Prostate gland (tissue), 2 donors: ENCODE data around the gene JADE2. TPM values are rescaled to one million over a fixed set of nuclear protein-coding genes. Genes with fewer than 3 reads are reported as not detected.
A peak's percentile ranks its signal among the peaks of the same experiment; 100 is the strongest.

Experiments used
- DNase-seq: peaks from one replicate; pipeline ENCODE4 v3.0.0-alpha.2; 2019; ENCODE audit warnings: low spot score
- H3K27ac ChIP-seq, 2 donors: fragments of 200-600 bp; sonication (generic); 2 replicates each; pipeline ENCODE4 v1.5.1; 2017 to 2019
- H3K27me3 ChIP-seq: fragments of 200-600 bp; sonication (generic); replicated peaks from 2 replicates; pipeline ENCODE4 v1.5.1; 2019; ENCODE audit not compliant: insufficient read depth
- H3K36me3 ChIP-seq, 2 donors: fragments of 200-600 bp; sonication (generic); 1 replicate in 1 of 2; 2 replicates in 1 of 2; pipeline versions ENCODE4 v1.5.1 to v1.8.1; 2017 to 2019
- H3K4me1 ChIP-seq: fragments of 200-600 bp; sonication (generic); replicated peaks from 2 replicates; pipeline ENCODE4 v1.5.1; 2019
- H3K4me3 ChIP-seq, 2 donors: fragments of 200-600 bp; sonication (generic); 2 replicates each; pipeline ENCODE4 v1.5.1; 2017 to 2019
- H3K9me3 ChIP-seq: fragments of 200-600 bp; sonication (generic); 2 replicates; pipeline ENCODE4 v1.5.1; 2017
- POLR2A ChIP-seq: fragments of 450-650 bp; IDR thresholded peaks from one replicate; pipeline ENCODE4 v1.6.1; 2016; ENCODE audit warnings: antibody characterized with exemption, mild to moderate bottlenecking
- POLR2AphosphoS5 ChIP-seq: sonication (generic); formaldehyde crosslinking; IDR thresholded peaks from one replicate; pipeline ENCODE4 v1.6.1; 2017; ENCODE audit warnings: antibody characterized with exemption
- WGBS: methylation state at CpG from one replicate; pipeline ENCODE4 v1.1.5; 2018; 5-methylcytosine and 5-hydroxymethylcytosine counted together
- intact Hi-C: fragments of 100-400 bp; cut with DNase I; formaldehyde crosslinking; loops from one replicate; pipeline ENCODE4 v1.14.2; 2022
- total RNA-seq, 2 donors: library from RNA; depleted of rRNA; stranded (reverse); fragments of >200 nt; gene quantifications; one replicate each; pipeline ENCODE4 v1.1.0, GENCODE V29; 2016
- TF ChIP-seq, protein P1 (sequence below), 4 experiments: fragments of 200-600 bp in 2 of 4; fragments of 450-650 bp in 2 of 4; sonication (generic) in 2 of 4; IDR thresholded peaks; 1 replicate in 3 of 4; 2 replicates in 1 of 4; pipeline ENCODE4 v1.5.1; 2016 to 2019; ENCODE audit warnings: antibody characterized with exemption in 4 of 4, mild to moderate bottlenecking in 2 of 4, moderate library complexity in 2 of 4

The JADE2 gene
- total RNA-seq, 2 donors from 2014 or later = 63.4 to 87.1 TPM

DNA sequence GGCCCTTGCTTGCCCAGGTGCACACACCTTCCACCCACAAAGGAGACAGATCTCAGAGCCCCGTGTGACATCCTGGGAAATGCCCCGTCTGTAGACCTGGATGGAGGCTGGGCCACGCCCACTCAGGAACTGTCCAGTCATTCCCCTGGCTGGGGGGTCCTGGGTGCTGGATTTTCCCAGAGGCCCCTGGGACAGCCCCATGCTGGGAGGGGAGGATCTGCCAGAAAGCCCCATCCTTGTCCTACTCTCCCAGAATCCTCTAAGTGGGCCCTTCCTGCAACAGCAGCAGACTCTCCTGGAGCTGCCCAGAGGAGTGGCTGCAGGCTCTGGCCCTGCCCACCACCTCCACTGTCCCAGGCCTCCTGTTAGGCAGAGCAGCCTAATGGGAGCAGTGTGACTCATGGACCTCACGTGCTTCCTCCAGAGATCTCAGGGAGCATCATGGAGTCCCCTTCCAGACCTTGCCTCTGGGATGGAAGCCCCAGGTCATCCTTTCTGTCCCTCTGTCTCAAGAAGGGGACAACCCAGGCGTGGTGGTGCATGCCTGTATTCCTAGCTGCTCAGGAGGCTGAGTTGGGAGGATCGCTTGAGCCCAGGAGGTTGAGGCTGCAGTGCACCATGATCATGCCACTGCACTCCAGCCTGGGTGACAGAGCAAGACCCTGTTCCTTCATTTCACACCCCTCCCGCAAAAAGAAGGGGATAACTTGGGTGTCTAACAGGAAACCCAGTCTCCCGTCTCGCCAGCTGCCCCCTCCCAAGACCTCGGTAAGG is 51.7 kb downstream of the JADE2 start:
- TF ChIP-seq, protein P1, sequence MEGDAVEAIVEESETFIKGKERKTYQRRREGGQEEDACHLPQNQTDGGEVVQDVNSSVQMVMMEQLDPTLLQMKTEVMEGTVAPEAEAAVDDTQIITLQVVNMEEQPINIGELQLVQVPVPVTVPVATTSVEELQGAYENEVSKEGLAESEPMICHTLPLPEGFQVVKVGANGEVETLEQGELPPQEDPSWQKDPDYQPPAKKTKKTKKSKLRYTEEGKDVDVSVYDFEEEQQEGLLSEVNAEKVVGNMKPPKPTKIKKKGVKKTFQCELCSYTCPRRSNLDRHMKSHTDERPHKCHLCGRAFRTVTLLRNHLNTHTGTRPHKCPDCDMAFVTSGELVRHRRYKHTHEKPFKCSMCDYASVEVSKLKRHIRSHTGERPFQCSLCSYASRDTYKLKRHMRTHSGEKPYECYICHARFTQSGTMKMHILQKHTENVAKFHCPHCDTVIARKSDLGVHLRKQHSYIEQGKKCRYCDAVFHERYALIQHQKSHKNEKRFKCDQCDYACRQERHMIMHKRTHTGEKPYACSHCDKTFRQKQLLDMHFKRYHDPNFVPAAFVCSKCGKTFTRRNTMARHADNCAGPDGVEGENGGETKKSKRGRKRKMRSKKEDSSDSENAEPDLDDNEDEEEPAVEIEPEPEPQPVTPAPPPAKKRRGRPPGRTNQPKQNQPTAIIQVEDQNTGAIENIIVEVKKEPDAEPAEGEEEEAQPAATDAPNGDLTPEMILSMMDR (IDR thresholded peaks at IDR 0.05) = no peak
- no peak for TF ChIP-seq POLR2A
- no peak for TF ChIP-seq POLR2AphosphoS5

GRCh38 chr5:134577796-134578577 is 52.5 kb downstream of the JADE2 start:
- peak; percentile 78 for DNase-seq
- WGBS = 41% methylated on average over 17 of the region's 17 CpGs

More for the DNA sequence above, 51.7 kb downstream of the JADE2 start:
- Histone ChIP-seq H3K27me3 (no peaks in the 10 kb centered on the region), H3K27ac (no peak overlapping the region), H3K36me3 (peaks cover 15 to 46% of the 10 kb centered on the region in 2 donors), H3K4me1 (no peaks in the 10 kb centered on the region), H3K9me3 (no peaks in the 10 kb centered on the region), H3K4me3 (no peak overlapping the region)
- no peak for DNase-seq
- WGBS = 69% methylated on average over 10 of the region's 10 CpGs
- intact Hi-C loops = loop anchor here (2.0 to 10.0 kb wide), 4 partner anchors 50 to 402 kb away; partner anchors contain the start of genes CDKN2AIPNL, SKP1 and UBE2B

GRCh38 chr5:134578578-134579283 is 53.3 kb downstream of the JADE2 start:
- no peak overlapping the region for H3K4me3 ChIP-seq
- 92% methylated on average over 32 of the region's 32 CpGs for WGBS
- H3K27ac ChIP-seq = no peak overlapping the region
- H3K27me3 ChIP-seq = no peaks in the 10 kb centered on the region
- intact Hi-C loops = loop anchor here (5.0 to 10.0 kb wide), 3 partner anchors 166 to 404 kb away; partner anchors contain the start of genes CDKN2AIPNL, SKP1 and UBE2B
- H3K9me3 ChIP-seq = no peaks in the 10 kb centered on the region
- H3K4me1 ChIP-seq = no peaks in the 10 kb centered on the region
- H3K36me3 ChIP-seq = peaks cover 11 to 35% of the 10 kb centered on the region in 2 donors
- TF ChIP-seq, protein P1 (IDR thresholded peaks at IDR 0.05) = no peak
- no peak for TF ChIP-seq POLR2AphosphoS5
- TF ChIP-seq POLR2A = no peak
- no peak for DNase-seq

More at GRCh38 chr5:134577796-134578577, 52.5 kb downstream of the JADE2 start:
- H3K4me3 ChIP-seq = no peak overlapping the region
- H3K27ac ChIP-seq = no peak overlapping the region
- H3K9me3 ChIP-seq = no peaks in the 10 kb centered on the region
- peaks cover 11 to 38% of the 10 kb centered on the region in 2 donors for H3K36me3 ChIP-seq
- intact Hi-C loops = loop anchor here (2.0 to 10.0 kb wide), 4 partner anchors 51 to 403 kb away; partner anchors contain the start of genes CDKN2AIPNL, SKP1 and UBE2B
- no peaks in the 10 kb centered on the region for H3K27me3 ChIP-seq
- TF ChIP-seq POLR2A = no peak
- TF ChIP-seq POLR2AphosphoS5 = peak; percentile 72
- TF ChIP-seq, protein P1 (IDR thresholded peaks at IDR 0.05) = peak; percentile 61 to 86 (median 82)
- no peaks in the 10 kb centered on the region for H3K4me1 ChIP-seq

- Histone ChIP-seq H3K27ac (no peak overlapping the region), H3K4me1 (no peaks in the 10 kb centered on the region), H3K36me3 (peaks cover 11 to 31% of the 10 kb centered on the region in 2 donors), H3K9me3 (no peaks in the 10 kb centered on the region), H3K27me3 (no peaks in the 10 kb centered on the region), H3K4me3 (no peak overlapping the region)
- no peak for DNase-seq
- TF ChIP-seq POLR2A (no peak), POLR2AphosphoS5 (no peak)
- TF ChIP-seq, protein P1 (IDR thresholded peaks at IDR 0.05) = no peak
- 93% methylated on average over 13 of the region's 13 CpGs for whole genome bisulfite sequencing
- intact Hi-C loops = loop anchor here (5.0 to 10.0 kb wide), 3 partner anchors 167 to 405 kb away; partner anchors contain the start of genes CDKN2AIPNL, SKP1 and UBE2B
Measured at GRCh38 chr5:134579284-134579771, 53.9 kb downstream of the JADE2 start.
